Raji (cell line): ENCODE data around the gene ABCA10.

Experiments
- POLR2A ChIP-seq: IDR thresholded peaks from 2 replicates; pipeline ENCODE4 v1.6.1; 2011; ENCODE audit warnings: low read depth, low read length, control low read depth; ENCODE audit not compliant: insufficient read depth

The ABCA10 gene

GRCh38 chr17:69179227-69179952 is 49.2 kb downstream of the ABCA10 start:
- no peak for TF ChIP-seq POLR2A

- no peak for TF ChIP-seq POLR2A
Observed at GRCh38 chr17:69176457-69176795, 52.2 kb downstream of the ABCA10 start.

DNA sequence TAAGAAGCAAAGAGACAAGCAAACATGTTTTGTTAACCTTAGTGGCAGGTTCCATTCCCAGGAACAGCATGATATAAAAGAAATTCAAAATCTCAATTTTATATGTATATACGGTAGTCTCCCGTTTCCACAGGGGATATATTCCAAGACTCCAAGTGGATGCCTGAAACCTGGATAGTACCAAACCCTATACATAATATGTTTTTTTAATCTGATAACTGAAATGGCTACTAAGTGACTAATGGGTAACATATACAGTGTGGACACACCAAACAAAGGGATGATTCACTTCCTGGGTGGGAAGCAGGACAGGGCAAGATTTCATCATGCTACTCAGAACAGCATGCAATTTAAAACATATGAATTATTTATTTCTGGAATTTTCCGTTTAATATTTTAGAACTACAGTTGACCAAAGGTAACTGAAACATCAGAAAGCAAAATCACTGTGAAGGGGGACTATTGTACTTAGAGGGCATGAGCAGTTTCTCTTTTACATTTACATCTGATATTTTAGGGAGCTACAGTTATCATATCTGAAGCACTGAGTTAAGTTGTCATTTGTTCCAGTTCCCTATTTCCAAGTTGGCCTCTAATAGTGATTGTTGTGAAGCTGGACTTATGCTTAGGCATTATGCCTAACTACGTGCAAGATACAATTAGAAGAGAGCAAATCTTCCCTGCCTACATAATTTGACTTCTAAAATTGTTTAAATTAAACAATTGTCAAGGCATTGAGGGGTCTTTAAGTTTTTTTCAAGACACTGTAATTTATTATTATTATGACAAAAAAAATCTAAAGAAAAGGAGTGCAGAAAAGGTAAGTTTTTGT is 52.8 kb downstream of the ABCA10 start:
- no peak for TF ChIP-seq POLR2A

DNA sequence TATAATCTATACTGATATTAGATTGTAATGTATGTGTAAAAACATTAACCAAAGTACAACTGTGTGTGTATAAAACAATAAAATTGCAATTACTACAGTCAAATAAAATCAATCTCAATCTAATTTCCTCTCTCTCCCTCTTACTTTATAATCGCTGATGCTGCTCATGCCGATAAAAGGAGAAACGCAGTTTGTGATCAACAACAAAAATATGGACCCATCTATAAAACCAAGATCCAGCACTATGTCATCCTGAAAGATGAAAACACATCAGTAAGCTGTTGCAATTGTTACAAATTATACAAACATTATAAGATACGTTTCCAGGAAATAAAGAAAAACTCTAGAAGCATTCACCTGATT is 53.4 kb downstream of the ABCA10 start:
- TF ChIP-seq POLR2A = no peak

DNA sequence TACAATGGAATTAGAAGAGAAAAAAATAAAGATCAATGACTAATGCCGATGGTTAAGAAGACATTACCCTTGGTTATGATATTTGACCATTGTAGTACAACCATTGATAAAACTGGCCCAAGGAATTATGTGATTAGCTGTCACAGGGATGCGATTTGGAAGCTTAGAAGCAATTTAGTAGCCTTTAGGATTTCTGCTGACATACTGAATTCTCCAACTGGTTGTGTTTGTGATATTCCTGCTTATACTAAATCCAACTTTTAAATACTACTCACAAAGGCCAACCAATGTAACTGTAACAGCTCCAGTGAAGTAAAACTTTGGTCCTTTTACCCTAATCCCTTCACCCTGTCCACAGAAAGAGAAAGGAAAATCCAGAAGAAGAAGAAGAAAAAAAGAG is 55.5 kb downstream of the ABCA10 start:
- no peak for TF ChIP-seq POLR2A

DNA sequence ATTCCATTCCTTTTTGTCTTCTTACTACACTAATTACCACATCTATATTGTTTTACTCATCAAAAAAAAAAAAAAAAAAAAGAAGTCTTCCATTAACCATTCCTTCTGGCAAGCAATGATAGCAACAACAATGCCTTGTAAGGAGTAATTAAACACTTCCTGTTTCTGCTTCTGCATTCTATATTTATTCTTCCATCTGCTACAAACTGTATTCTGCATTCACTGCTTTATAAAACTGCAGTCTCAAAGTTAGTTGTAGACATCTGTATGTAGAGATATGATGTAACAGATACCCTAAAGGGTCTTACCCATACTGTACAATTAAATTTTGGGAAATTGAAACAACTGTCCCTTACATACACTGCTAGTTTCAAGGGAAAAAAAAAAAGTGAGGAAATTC is 58.2 kb downstream of the ABCA10 start:
- TF ChIP-seq POLR2A = no peak

DNA sequence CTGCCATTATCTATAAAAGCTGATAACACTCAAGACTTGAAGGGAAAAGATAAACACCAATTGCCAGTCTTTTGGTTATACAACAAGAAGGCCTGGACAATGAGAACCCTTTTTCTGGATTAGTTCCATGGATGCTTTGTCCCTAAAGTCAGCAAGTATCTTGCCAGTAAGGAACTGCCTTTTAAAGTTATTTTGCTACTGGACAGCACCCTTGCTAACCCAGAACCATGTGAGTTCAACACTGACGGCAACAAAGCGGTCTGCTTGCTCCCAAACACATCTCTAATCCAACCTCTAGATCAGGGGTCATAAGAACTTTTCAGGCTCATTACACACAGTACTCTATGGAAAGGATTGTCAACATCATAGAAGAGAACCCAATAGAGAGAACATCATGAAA is 61.7 kb downstream of the ABCA10 start:
- TF ChIP-seq POLR2A = no peak

DNA sequence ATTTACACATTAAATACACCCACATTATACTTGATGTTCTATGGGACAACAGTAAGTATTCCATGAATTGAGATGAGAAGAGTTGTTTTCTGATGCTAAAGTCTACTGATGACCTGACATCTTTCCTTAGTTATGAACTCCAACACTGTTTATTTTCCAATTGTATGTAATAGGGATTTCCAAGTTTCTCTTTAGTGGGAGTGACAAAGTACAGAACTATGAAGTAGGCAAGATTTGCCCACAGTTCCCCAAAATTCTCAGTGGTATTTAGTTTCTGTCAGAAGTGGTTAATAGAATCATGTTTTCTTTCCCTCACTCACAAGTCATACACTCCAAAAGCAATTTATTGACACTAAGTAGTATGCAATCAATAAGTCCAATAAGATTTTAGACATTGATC is 64.4 kb downstream of the ABCA10 start:
- no peak for TF ChIP-seq POLR2A

- TF ChIP-seq POLR2A = no peak
Observed at GRCh38 chr17:69159418-69159817, 69.2 kb downstream of the ABCA10 start.

GRCh38 chr17:69154267-69154666 is 74.4 kb downstream of the ABCA10 start:
- TF ChIP-seq POLR2A = no peak

GRCh38 chr17:69150333-69150732 is 78.3 kb downstream of the ABCA10 start:
- TF ChIP-seq POLR2A = no peak

DNA sequence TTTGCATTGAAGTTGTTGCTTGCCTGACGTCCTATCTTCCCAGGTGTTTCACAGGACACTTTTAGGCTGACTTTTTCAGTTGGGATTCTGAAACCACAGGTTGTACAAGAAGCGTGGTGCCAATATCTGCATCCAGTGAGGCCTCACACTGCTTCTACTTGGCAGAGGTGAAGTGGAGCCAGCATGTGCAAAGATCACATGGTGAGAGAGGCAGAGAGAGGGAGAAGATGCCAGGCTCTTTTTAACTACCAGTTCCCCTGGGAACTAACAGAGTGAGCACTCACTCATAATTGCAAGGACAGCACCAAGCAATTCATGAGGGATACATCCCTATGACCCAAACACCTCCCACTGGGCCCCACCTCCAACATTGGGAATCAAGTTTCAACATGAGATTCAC is 81.2 kb downstream of the ABCA10 start:
- no peak for TF ChIP-seq POLR2A

DNA sequence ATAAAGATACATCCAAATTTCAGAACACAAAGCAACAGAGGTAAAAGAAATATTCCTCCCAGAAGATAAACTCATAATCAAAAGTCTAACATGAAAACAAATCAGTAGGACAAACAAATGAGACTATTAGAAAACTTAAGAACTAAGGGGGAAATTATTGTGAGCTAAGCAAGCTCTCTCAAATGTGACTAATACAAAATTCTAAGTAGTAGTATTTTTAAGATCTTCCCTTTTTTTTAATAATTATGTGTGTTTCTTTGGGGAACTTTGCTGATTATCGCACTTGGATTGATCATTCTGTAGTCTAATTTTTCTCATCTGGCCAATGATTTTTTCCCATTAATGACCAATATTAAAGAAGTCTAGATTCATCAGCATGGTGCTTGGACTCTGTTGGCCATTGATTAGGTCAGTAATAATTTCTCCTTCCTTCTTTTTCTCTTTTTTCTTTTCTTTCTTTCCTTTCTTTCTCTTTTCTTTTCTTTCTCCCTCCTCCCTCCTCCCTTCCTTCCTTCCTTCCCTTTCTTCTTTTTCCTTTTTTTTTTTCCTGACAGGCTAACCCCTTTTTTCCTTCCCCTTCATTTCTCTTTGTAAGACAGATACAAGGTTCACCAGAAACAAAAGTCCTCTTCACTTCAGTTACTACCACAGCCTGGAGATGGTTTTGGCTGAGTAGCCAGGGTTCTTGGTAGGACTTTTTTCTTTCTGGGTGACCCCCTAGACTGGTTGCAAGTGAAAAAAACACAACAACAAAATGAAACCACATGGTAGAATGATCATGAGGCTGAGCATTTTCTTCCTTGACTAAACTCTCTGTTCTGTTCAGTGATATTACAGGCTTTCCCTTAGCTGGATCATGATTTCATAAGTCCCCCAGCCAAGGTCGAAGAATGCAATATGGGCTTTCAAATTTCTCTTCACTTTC is 84.0 kb downstream of the ABCA10 start:
- no peak for TF ChIP-seq POLR2A

DNA sequence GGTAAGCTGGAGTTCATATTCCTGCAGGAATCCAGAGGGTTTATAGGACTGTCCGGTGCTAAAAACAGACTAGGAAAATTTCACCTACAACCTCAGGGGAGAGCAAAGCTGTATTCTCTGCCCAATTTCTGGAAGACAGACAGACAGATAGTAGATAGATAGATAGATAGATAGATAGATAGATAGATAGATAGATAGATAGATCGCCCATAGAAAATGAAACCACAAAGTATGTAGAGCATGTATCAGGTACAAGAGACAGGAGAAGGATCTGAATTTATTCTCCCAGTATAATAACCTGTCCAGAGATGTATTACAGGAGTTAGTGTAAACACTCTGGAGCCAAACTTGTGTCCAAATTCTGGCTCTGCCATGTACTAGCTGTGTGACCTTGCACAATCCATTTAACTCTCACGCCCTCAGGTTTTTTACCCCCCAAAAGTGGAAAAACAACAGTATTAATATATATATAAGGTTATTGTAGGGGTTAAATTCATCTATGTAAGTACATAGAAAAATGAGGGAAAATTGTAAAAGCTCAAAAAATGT is 84.9 kb downstream of the ABCA10 start:
- TF ChIP-seq POLR2A = no peak

DNA sequence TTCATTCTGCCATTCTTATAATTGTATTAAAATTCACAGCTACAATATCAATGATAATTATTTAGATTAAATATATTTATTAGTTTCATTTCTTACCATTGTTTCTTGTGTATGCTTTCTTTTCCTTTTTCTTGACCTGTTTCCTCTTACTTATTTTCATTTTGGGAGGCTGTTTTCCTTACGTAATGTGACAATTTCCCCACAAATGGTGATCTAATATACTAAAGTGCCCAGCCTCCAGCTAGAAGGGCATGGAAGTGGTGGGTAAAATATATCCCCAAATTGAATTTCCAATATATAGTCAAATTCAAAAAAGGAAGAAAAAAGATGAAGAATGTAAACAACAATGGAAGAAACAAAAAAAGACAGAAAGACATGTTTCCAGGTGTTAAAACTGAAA is 85.5 kb downstream of the ABCA10 start:
- no peak for TF ChIP-seq POLR2A
